PC-3 (cell line): ENCODE measurements around the gene SLC18A2. TPM values are rescaled to one million over a fixed set of nuclear protein-coding genes. Genes with fewer than 3 reads are reported as not detected.
A peak's percentile ranks its signal among the peaks of the same experiment; 100 is the strongest.

ENCODE experiments used
- ATAC-seq: fragments of 200-7000 bp; cut with Tn5 transposase; 2 replicates; pipeline ENCODE4 v1.9.1; 2020; ENCODE audit warnings: mild to moderate bottlenecking, moderate library complexity
- BruUV-seq: library from RNA; stranded (reverse); fragments of 400-500 nt; replicated peaks from 2 replicates; lab custom pipeline; 2021; lab: Mats Ljungman, UMichigan
- CTCF ChIA-PET: fragments of 300-600 bp; sonication (Branson Sonifier 250); formaldehyde crosslinking; loops from one replicate; lab custom pipeline; 2022; ENCODE audit warnings: antibody characterized with exemption; lab: Charles Lee
- POLR2A ChIA-PET: fragments of 300-600 bp; sonication (Branson Sonifier 250); formaldehyde crosslinking; loops from one replicate; lab custom pipeline; 2022; ENCODE audit warnings: antibody characterized with exemption; ENCODE audit not compliant: unreplicated experiment; lab: Charles Lee
- DNase-seq: peaks from one replicate; pipeline ENCODE4 v3.0.0-alpha.2; 2015
- H2AFZ ChIP-seq: fragments of 300-600 bp; sonication (generic); 2 replicates; pipeline ENCODE4 v1.6.0; 2016; ENCODE audit warnings: antibody characterized with exemption, low read length
- H3F3A ChIP-seq: fragments of 300-600 bp; sonication (generic); one replicate; pipeline ENCODE4 v1.6.0; 2017; ENCODE audit warnings: antibody characterized with exemption, low read length, control low read depth, mild to moderate bottlenecking; ENCODE audit not compliant: unreplicated experiment
- H3K27ac ChIP-seq: fragments of 300-600 bp; sonication (generic); 2 replicates; pipeline ENCODE4 v1.5.1; 2016; ENCODE audit warnings: mild to moderate bottlenecking, low read length
- H3K27me3 ChIP-seq: fragments of 300-600 bp; sonication (generic); 2 replicates; pipeline ENCODE4 v1.6.1; 2016; ENCODE audit warnings: low read length, mixed read lengths
- H3K36me3 ChIP-seq: fragments of 300-600 bp; sonication (generic); 2 replicates; pipeline ENCODE4 v1.6.1; 2016; ENCODE audit warnings: low read depth, mixed run types, low read length, mixed read lengths
- H3K4me1 ChIP-seq: fragments of 300-600 bp; sonication (generic); 2 replicates; pipeline ENCODE4 v1.5.1; 2016; ENCODE audit warnings: low read length; ENCODE audit not compliant: insufficient read depth
- H3K4me2 ChIP-seq: fragments of 300-600 bp; sonication (generic); 2 replicates; pipeline ENCODE4 v1.6.0; 2016; ENCODE audit warnings: low read length
- H3K4me3 ChIP-seq: fragments of 300-600 bp; sonication (generic); 2 replicates; pipeline ENCODE4 v1.5.1; 2016; ENCODE audit warnings: mild to moderate bottlenecking, low read length, mixed read lengths
- H3K79me2 ChIP-seq: fragments of 300-600 bp; sonication (generic); 2 replicates; pipeline ENCODE4 v1.6.1; 2017; ENCODE audit warnings: low read length, mixed read lengths
- H3K9ac ChIP-seq: fragments of 300-600 bp; sonication (generic); 2 replicates; pipeline ENCODE4 v1.6.0; 2016; ENCODE audit warnings: mild to moderate bottlenecking, low read length
- H3K9me2 ChIP-seq: fragments of 300-600 bp; sonication (generic); replicated peaks from 2 replicates; pipeline ENCODE4 v1.6.1; 2016; ENCODE audit warnings: mixed run types, low read length, mixed read lengths
- H3K9me3 ChIP-seq: fragments of 300-600 bp; sonication (generic); 2 replicates; pipeline ENCODE4 v1.6.1; 2016; ENCODE audit warnings: low read length, mixed read lengths
- H4K20me1 ChIP-seq: fragments of 300-600 bp; sonication (generic); 2 replicates; pipeline ENCODE4 v1.6.1; 2016; ENCODE audit warnings: low read length, mixed read lengths
- CTCF ChIP-seq: fragments of 300-600 bp; sonication (generic); conservative IDR thresholded peaks from 2 replicates; pipeline ENCODE4 v1.5.1; 2017; ENCODE audit warnings: antibody characterized with exemption, low read depth, mild to moderate bottlenecking, low read length
- EZH2 ChIP-seq: fragments of 300-600 bp; sonication (generic); IDR thresholded peaks from one replicate; pipeline ENCODE4 v1.6.1; 2017; ENCODE audit warnings: antibody characterized with exemption, mild to moderate bottlenecking, low read length; ENCODE audit not compliant: unreplicated experiment
- EZH2phosphoT487 ChIP-seq: fragments of 300-600 bp; sonication (generic); IDR thresholded peaks from 2 replicates; pipeline ENCODE4 v1.6.1; 2018; ENCODE audit warnings: mild to moderate bottlenecking, antibody characterized with exemption, low read length, borderline replicate concordance
- intact Hi-C: fragments of 100-400 bp; cut with micrococcal nuclease; formaldehyde crosslinking; loops from 2 replicates; pipeline ENCODE4 v1.9.0; 2023
- total RNA-seq: library from RNA; depleted of rRNA; stranded (reverse); fragments of >200 nt; gene quantifications from 2 replicates; pipeline ENCODE4 v1.2.3, GENCODE V29; 2014

The SLC18A2 gene
- total RNA-seq, 1 experiment from 2014 or later = not detected

GRCh38 chr10:117306674-117307073 is 65.8 kb downstream of the SLC18A2 start:
- no peak overlapping the region for H3K9ac ChIP-seq
- no peak overlapping the region for H3K4me3 ChIP-seq
- H3K36me3 ChIP-seq = peaks cover 3% of the 10 kb centered on the region; the same call in 1 of the 2 replicates
- no peak overlapping the region for H3K4me2 ChIP-seq
- no peak for ATAC-seq
- H3K9me3 ChIP-seq = no peaks in the 10 kb centered on the region
- H3K79me2 ChIP-seq = no peaks in the 10 kb centered on the region; the same call in 1 of the 2 replicates
- no peaks in the 10 kb centered on the region for H4K20me1 ChIP-seq
- CTCF ChIA-PET = no interaction called here
- no peaks in the 10 kb centered on the region for H3K27me3 ChIP-seq
- H3F3A ChIP-seq = no peaks in the 10 kb centered on the region
- BruUV-seq = no TSS peak
- no peak for DNase-seq
- H3K4me1 ChIP-seq = peaks cover 6% of the 10 kb centered on the region
- no peak overlapping the region for H2AFZ ChIP-seq
- H3K9me2 ChIP-seq = no peaks in the 10 kb centered on the region
- intact Hi-C loops = no loop called here
- TF ChIP-seq CTCF (no peak), EZH2phosphoT487 (no peak), EZH2 (no peak)
- POLR2A ChIA-PET = no interaction called here
- H3K27ac ChIP-seq = no peak overlapping the region

GRCh38 chr10:117311261-117311660 is 70.3 kb downstream of the SLC18A2 start:
- peaks cover 12% of the 10 kb centered on the region; the same call in 1 of the 2 replicates for H4K20me1 ChIP-seq
- CTCF ChIA-PET = no interaction called here

More at GRCh38 chr10:117311261-117311660, 70.3 kb downstream of the SLC18A2 start:
- Histone ChIP-seq H3K36me3 (peaks cover 3% of the 10 kb centered on the region; the same call in 1 of the 2 replicates), H2AFZ (no peak overlapping the region), H3K4me2 (0 out of 2 replicates have a peak overlapping the region, but pooled peaks have one; percentile 57), H3K9me2 (no peaks in the 10 kb centered on the region), H3K4me1 (peaks cover 24% of the 10 kb centered on the region), H3K9me3 (no peaks in the 10 kb centered on the region), H3K4me3 (no peak overlapping the region), H3K27me3 (no peaks in the 10 kb centered on the region), H3K9ac (no peak overlapping the region), H3F3A (no peaks in the 10 kb centered on the region), H3K27ac (no peak overlapping the region), H3K79me2 (no peaks in the 10 kb centered on the region; the same call in 1 of the 2 replicates)
- peak; percentile 4 for DNase-seq
- TF ChIP-seq CTCF (no peak), EZH2phosphoT487 (no peak), EZH2 (no peak)
- BruUV-seq = no TSS peak
- intact Hi-C loops = no loop called here
- no peak for ATAC-seq
- POLR2A ChIA-PET = no interaction called here
